Measurements from ENCODE around the gene HIVEP3. TPM values are rescaled to one million over a fixed set of nuclear protein-coding genes. Genes with fewer than 3 reads are reported as not detected.

Gene HIVEP3
- total RNA-seq, 1 experiment from 2014 or later = 1.4 TPM

DNA sequence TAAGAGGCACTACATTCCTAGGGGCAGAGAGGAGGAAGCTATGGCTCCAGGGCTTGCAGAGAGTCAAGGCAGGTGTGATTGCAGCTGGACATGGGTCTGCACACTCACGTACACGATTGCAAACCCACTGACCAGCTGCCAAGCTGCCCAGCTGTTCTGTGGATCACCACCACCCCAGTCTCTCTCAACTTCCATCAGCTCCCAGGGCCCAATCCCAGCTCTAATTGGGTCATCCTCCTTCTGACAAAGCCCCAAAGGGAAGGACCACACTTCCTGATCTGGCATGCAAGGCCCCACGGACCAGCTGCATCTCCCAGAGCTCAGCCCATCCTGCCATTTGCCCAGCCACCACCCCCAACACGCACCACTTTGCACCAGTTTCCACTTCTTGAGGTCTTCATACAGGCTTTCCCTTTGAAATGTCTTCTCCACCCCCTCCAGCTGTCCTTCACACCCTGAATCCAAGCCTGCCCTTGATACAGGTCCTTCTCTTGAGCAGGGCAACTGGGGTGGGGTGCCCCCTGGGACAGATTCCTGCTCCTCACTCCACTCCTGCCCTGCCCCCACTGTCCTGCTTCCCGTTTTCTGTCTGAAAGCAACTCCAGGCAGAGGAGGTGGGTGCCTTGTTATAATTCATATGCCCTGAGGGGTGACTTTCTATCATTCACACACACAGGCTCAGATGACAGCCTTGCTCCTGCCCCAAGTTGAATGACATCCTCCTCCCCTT, 254.9 kb downstream of the HIVEP3 start:
- H3K4me3 Mint-ChIP-seq = peak overlapping the region; percentile 9 to 62; a peak in 3 of 5 replicates
- Histone ChIP-seq H3K27ac (ENCODE audit: insufficient read length, low read depth, low read length) (no peak overlapping the region), H3K4me2 (ENCODE audit: insufficient read depth, insufficient read length, low read length) (no peak overlapping the region), H4K20me1 (ENCODE audit: control insufficient read depth, insufficient read depth, insufficient read length) (no peaks in the 10 kb centered on the region), H3K4me1 (ENCODE audit: insufficient read depth, low read length) (0 out of 2 replicates have a peak, but pooled peaks cover 2% of the 10 kb centered on the region), H3K79me1 (ENCODE audit: insufficient read depth, low read depth, low read length, poor library complexity, severe bottlenecking) (no peaks in the 10 kb centered on the region), H3K4ac (ENCODE audit: low read depth, low read length) (no peak overlapping the region), H3K27me3 (ENCODE audit: insufficient read depth, low read length) (peaks cover 18% of the 10 kb centered on the region; the same call in 1 of the 2 replicates), H3T11ph (ENCODE audit: low read length) (no peak overlapping the region), H4K8ac (replicated peaks; ENCODE audit: insufficient read length, low read depth, low read length) (no peak overlapping the region), H4K91ac (ENCODE audit: insufficient read length, low read depth, low read length) (no peak overlapping the region), H2BK15ac (ENCODE audit: low read depth, low read length) (no peak overlapping the region), H4K5ac (ENCODE audit: insufficient read length, low read depth, low read length) (no peak overlapping the region), H2AK5ac (ENCODE audit: insufficient read length, low read length) (no peak overlapping the region), H2BK20ac (ENCODE audit: low read depth, low read length, poor library complexity, severe bottlenecking) (no peak overlapping the region), H2BK120ac (ENCODE audit: low read depth, low read length, poor library complexity, severe bottlenecking) (no peak overlapping the region), H3K23me2 (ENCODE audit: insufficient read length, low read depth, low read length, poor library complexity, severe bottlenecking) (no peaks in the 10 kb centered on the region), H3K56ac (ENCODE audit: insufficient read length, low read depth, low read length) (no peak overlapping the region), H3K14ac (ENCODE audit: insufficient read depth, low read length) (no peak overlapping the region), H2BK12ac (ENCODE audit: insufficient read length, low read depth, low read length) (no peak overlapping the region), H3K9me3 (ENCODE audit: control insufficient read depth, low read depth, low read length) (no peaks in the 10 kb centered on the region), H3K9ac (ENCODE audit: extremely low read depth, insufficient read length, low read length) (no peak overlapping the region), H2AFZ (ENCODE audit: low read length) (no peak overlapping the region), H3K23ac (ENCODE audit: insufficient read length, low read depth, low read length) (no peak overlapping the region), H3K18ac (ENCODE audit: insufficient read length, low read depth, low read length) (no peak overlapping the region), H2BK5ac (ENCODE audit: insufficient read length, low read length) (no peak overlapping the region), H3K79me2 (ENCODE audit: insufficient read depth, low read length) (no peaks in the 10 kb centered on the region)
- H3K9me3 Mint-ChIP-seq = no peaks in the 10 kb centered on the region
- no peak for DNase-seq
- peaks cover 52% of the 10 kb centered on the region for H3K27me3 Mint-ChIP-seq (ENCODE audit: low read depth)
- no peaks in the 10 kb centered on the region; a peak in 1 of 7 replicates for H3K36me3 Mint-ChIP-seq (ENCODE audit: insufficient read depth in 1 of 3, low read depth in 3 of 3)
- no peak overlapping the region for H3K27ac Mint-ChIP-seq
- no CpG with 5 or more reads among the region's 5 CpGs for WGBS (ENCODE audit: extremely low coverage, insufficient read length, low lambda C conversion rate)
- TF ChIP-seq CTCF (conservative IDR thresholded peaks at IDR 0.05) = no peak
- H3K4me1 Mint-ChIP-seq = peaks cover 17 to 21% of the 10 kb centered on the region in 2 experiments

Data from H9 (cell line).